ENCODE data around the gene ZNF555.
A peak's percentile ranks its signal among the peaks of the same experiment; 100 is the strongest.

Gene ZNF555

DNA sequence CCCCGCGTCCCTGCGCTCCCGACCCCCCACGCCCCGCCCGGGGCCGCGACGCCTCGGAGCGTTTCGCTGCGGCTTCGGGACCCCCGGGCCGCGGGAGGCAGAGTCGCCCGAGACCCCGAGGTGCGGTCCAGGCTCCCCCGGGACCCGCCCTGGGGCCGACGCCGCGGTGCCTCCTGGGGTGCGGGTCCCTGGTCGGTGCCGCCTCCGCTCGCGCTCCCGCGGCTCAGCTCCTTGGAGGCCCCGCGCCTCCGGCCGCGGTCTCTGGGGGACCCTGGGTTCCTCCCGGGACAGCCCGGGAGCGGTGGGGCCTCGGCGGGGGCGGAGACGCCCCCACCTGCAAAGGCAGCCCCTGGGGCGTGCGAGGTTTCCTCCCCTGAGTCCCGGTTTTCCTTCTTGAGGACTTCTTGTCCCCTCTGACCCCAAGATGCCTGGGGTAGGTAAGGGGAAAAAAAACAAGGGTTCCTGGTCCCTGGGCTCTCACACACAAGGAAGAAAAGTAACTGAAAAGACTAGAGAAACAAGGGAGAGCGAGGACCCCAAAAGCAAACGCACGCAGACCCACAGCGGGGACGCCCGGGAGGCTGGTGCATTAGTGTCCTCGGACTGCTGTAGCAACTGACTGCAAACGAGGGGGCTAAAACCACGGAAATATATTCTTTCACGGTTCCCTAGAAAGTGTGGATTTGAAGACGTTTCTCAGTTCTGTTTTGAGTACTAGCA, 740 bp downstream of the ZNF555 start:
- no peak for DNase-seq (ENCODE audit: low spot score)
- no peak for ATAC-seq (ENCODE audit: low read depth)
- H3K27ac ChIP-seq (ENCODE audit: poor library complexity, severe bottlenecking) = peak overlapping the region; percentile 42

DNA sequence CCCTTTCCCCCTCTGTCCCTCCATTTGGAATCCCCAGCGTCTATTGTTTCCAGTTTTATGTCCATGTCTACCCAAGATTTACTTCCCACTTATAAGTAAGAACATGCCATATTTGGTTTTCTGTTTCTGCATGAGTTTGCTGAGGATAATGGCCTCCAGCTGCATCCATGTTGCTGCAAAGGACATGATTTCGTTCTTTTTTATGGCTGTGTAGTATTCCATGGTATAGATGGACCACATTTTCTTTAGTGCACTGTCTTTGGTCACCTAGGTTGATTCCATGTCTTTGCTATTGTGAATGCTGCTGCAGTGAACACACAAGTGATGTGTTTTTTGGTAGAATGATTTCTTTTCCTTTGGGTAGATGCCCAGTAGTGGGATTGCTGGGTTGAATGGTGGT, 3.8 kb downstream of the ZNF555 start:
- ATAC-seq (ENCODE audit: low read depth) (no peak), DNase-seq (ENCODE audit: low spot score) (no peak)
- Histone ChIP-seq H3K4me1 (ENCODE audit: insufficient read depth, poor library complexity, severe bottlenecking) (no peaks in the 10 kb centered on the region), H3K27ac (ENCODE audit: poor library complexity, severe bottlenecking) (no peak overlapping the region), H3K27me3 (ENCODE audit: insufficient read depth, poor library complexity, severe bottlenecking) (no peaks in the 10 kb centered on the region), H3K4me3 (ENCODE audit: severe bottlenecking) (no peak overlapping the region), H3K9me3 (ENCODE audit: severe bottlenecking) (peaks cover 2% of the 10 kb centered on the region), H3K36me3 (ENCODE audit: low read depth) (peaks cover 12% of the 10 kb centered on the region)
- TF ChIP-seq, protein P1, sequence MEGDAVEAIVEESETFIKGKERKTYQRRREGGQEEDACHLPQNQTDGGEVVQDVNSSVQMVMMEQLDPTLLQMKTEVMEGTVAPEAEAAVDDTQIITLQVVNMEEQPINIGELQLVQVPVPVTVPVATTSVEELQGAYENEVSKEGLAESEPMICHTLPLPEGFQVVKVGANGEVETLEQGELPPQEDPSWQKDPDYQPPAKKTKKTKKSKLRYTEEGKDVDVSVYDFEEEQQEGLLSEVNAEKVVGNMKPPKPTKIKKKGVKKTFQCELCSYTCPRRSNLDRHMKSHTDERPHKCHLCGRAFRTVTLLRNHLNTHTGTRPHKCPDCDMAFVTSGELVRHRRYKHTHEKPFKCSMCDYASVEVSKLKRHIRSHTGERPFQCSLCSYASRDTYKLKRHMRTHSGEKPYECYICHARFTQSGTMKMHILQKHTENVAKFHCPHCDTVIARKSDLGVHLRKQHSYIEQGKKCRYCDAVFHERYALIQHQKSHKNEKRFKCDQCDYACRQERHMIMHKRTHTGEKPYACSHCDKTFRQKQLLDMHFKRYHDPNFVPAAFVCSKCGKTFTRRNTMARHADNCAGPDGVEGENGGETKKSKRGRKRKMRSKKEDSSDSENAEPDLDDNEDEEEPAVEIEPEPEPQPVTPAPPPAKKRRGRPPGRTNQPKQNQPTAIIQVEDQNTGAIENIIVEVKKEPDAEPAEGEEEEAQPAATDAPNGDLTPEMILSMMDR (IDR thresholded peaks at IDR 0.05; ENCODE audit: poor library complexity, severe bottlenecking) = no peak

More for the DNA sequence above, 740 bp downstream of the ZNF555 start:
- TF ChIP-seq, protein P1 (IDR thresholded peaks at IDR 0.05; ENCODE audit: poor library complexity, severe bottlenecking) = no peak
- H3K4me3 ChIP-seq (ENCODE audit: severe bottlenecking) = peak overlapping the region; percentile 99
- no peaks in the 10 kb centered on the region for H3K27me3 ChIP-seq (ENCODE audit: insufficient read depth, poor library complexity, severe bottlenecking)
- H3K36me3 ChIP-seq (ENCODE audit: low read depth) = peaks cover 12% of the 10 kb centered on the region
- no peaks in the 10 kb centered on the region for H3K9me3 ChIP-seq (ENCODE audit: severe bottlenecking)
- H3K4me1 ChIP-seq (ENCODE audit: insufficient read depth, poor library complexity, severe bottlenecking) = no peaks in the 10 kb centered on the region

GRCh38 chr19:2846180-2846894, 5.1 kb downstream of the ZNF555 start:
- peaks cover 23% of the 10 kb centered on the region for H3K36me3 ChIP-seq (ENCODE audit: low read depth)
- H3K27me3 ChIP-seq (ENCODE audit: insufficient read depth, poor library complexity, severe bottlenecking) = no peaks in the 10 kb centered on the region
- DNase-seq (ENCODE audit: low spot score) (no peak), ATAC-seq (ENCODE audit: low read depth) (no peak)
- TF ChIP-seq, protein P1 (IDR thresholded peaks at IDR 0.05; ENCODE audit: poor library complexity, severe bottlenecking) = no peak
- no peak overlapping the region for H3K4me3 ChIP-seq (ENCODE audit: severe bottlenecking)
- H3K27ac ChIP-seq (ENCODE audit: poor library complexity, severe bottlenecking) = no peak overlapping the region
- no peaks in the 10 kb centered on the region for H3K4me1 ChIP-seq (ENCODE audit: insufficient read depth, poor library complexity, severe bottlenecking)
- peaks cover 5% of the 10 kb centered on the region for H3K9me3 ChIP-seq (ENCODE audit: severe bottlenecking)

GRCh38 chr19:2847507-2847906, 6.2 kb downstream of the ZNF555 start:
- DNase-seq (ENCODE audit: low spot score) (no peak), ATAC-seq (ENCODE audit: low read depth) (no peak)
- Histone ChIP-seq H3K4me3 (ENCODE audit: severe bottlenecking) (no peak overlapping the region), H3K9me3 (ENCODE audit: severe bottlenecking) (peaks cover 11% of the 10 kb centered on the region), H3K36me3 (ENCODE audit: low read depth) (peaks cover 35% of the 10 kb centered on the region), H3K27ac (ENCODE audit: poor library complexity, severe bottlenecking) (no peak overlapping the region), H3K27me3 (ENCODE audit: insufficient read depth, poor library complexity, severe bottlenecking) (no peaks in the 10 kb centered on the region), H3K4me1 (ENCODE audit: insufficient read depth, poor library complexity, severe bottlenecking) (no peaks in the 10 kb centered on the region)
- TF ChIP-seq, protein P1 (IDR thresholded peaks at IDR 0.05; ENCODE audit: poor library complexity, severe bottlenecking) = no peak

DNA sequence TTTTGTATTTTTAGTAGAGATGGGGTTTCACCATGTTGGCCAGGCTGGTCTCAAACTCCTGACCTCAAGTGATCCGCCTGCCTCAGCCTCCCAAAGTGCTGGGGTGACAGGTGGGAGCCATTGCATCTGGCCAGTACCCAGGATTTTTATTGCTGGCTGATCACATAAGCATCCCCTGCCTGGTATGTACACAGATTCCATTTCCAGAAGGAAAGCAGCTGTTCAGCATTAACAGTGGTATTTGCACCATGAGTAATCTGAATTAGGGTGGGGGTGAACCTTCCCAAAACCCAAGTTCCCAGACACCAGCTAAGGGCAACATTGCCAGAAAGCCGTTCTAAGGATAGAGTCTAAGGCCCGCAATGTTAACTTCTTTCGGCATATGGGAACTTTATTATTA, 7.3 kb downstream of the ZNF555 start:
- Histone ChIP-seq H3K27ac (ENCODE audit: poor library complexity, severe bottlenecking) (no peak overlapping the region), H3K27me3 (ENCODE audit: insufficient read depth, poor library complexity, severe bottlenecking) (no peaks in the 10 kb centered on the region), H3K4me1 (ENCODE audit: insufficient read depth, poor library complexity, severe bottlenecking) (no peaks in the 10 kb centered on the region), H3K36me3 (ENCODE audit: low read depth) (peaks cover 46% of the 10 kb centered on the region), H3K4me3 (ENCODE audit: severe bottlenecking) (no peak overlapping the region), H3K9me3 (ENCODE audit: severe bottlenecking) (peaks cover 14% of the 10 kb centered on the region)
- DNase-seq (ENCODE audit: low spot score) (no peak), ATAC-seq (ENCODE audit: low read depth) (no peak)
- TF ChIP-seq, protein P1 (IDR thresholded peaks at IDR 0.05; ENCODE audit: poor library complexity, severe bottlenecking) = no peak
